GM19099 (cell line): ENCODE data around the gene RBFA.

Source experiments
- POLR2A ChIP-seq: IDR thresholded peaks from 3 replicates; pipeline ENCODE4 v1.6.1; 2011; ENCODE audit warnings: low read depth; ENCODE audit not compliant: insufficient read length; ENCODE audit errors: extremely low read depth

The RBFA gene, protein sequence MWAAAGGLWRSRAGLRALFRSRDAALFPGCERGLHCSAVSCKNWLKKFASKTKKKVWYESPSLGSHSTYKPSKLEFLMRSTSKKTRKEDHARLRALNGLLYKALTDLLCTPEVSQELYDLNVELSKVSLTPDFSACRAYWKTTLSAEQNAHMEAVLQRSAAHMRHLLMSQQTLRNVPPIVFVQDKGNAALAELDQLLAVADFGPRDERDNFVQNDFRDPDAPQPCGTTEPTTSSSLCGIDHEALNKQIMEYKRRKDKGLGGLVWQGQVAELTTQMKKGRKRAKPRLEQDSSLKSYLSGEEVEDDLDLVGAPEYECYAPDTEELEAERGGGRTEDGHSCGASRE

DNA sequence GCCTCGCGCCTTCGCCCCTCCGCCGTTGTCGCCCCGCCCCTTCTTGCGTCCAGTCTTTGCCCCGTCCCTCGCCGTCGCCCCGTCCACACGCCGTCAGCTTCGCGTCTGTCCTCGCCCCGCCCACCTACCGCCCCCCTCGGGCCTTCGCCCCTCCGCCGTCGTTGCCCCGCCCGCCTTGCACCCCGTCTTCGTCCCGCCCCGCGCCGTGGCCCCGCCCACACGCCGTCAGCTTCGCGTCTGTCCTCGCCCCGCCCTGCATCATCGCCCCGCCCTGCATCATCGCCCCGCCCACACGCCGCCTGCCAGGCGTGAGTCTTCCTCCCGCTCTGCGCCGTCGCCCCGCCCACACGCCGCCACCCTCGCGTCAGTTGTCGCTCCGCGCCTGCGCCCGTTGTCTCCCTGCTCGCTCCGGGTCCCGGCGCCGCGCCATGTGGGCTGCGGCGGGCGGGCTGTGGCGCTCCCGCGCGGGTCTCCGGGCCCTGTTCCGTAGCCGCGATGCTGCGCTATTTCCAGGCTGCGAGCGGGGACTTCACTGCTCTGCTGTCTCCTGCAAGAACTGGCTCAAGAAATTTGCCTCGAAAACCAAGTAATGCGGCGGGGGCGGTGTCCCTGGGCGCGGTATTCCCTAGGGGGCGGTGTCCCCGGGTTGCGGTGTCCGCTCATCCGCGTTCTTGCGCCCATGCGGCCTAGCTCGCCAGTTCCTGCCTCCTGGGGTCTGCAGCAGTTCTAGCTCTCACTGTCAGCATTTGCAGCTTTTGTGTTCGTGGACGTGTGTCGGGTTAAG lies at the start of gene RBFA:
RBFA (plus strand) TSS at position 367 of the 784 bp plus-strand sequence; CDS start at position 429, 62 bp downstream.
- TF ChIP-seq POLR2A: peak; percentile 83

DNA sequence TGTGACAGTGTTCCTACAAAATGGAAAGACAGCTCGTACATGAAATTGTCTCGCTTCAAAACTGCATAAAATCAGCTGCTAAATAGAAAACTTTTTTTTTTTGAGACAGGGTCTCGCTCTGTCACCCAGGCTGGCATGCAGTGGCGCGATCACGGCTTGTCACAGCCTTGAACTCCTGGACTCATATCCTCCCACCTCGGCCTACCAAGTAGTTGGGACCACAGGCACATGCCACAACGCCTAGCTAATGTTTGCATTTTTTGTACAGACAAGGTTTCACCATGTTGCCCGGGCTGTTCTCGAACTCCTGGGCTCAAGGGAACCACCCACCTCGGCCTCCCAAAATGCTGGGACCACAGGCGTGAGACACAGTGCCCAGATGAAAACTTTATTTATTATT lies 49.1 kb upstream of the RBFA start:
- TF ChIP-seq POLR2A: no peak

DNA sequence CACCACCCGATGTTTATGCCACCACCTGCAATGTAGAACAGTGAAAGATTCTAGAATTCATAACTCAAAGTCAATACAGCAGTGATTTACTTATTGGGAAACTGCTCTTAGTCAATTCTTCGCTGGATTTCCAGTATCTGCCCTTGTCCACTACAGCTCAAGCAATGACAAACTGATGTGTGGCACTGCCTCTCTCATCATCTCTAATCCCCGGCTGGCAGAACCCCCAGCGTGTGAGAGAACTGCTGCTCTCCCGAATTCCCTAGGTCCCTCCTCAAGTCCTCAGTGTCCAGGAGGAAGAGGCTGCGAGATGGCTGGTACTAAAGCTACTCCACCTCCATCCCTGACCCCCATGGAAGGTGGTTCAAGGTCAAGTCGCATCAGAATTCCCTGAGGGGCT lies 47.5 kb upstream of the RBFA start:
- TF ChIP-seq POLR2A: no peak

DNA sequence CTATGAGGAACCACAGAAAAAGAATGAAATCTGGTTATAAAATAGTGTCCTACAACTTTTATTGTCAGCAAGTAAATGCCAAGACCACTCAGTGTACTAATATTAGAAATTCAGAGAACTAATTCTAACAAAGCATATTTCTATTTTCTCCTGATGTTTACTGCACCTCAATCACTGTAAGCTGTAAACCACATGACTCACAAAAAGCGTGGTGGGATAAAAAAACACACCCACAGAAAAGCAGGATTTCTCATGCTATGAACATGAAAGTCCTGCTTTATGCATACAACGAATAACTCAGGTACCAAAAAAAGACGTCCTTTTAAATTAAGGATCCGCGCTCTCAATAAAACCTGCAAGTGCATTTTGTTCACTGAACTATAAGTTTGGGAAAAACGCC lies 46.7 kb upstream of the RBFA start:
- TF ChIP-seq POLR2A: no peak

DNA sequence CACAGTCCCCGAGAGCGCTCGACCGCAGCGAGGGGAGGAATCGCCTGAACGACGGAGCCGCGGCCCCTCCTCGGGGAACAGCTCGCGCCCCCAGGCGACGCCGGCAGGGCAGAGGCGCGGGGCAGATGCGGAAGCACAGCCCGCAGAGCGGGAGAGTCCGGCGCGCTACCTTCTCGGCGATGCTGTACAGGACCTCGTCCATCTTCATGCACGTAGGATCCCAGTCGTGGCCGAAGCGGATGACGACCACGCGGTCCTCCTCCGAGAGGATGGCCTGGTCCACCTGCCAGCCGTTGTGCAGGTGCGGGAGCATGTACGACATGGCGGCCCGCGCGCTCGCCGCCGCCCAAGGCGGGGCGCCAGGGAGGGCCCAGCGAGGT lies 46.2 kb upstream of the RBFA start:
- no peak for TF ChIP-seq POLR2A

DNA sequence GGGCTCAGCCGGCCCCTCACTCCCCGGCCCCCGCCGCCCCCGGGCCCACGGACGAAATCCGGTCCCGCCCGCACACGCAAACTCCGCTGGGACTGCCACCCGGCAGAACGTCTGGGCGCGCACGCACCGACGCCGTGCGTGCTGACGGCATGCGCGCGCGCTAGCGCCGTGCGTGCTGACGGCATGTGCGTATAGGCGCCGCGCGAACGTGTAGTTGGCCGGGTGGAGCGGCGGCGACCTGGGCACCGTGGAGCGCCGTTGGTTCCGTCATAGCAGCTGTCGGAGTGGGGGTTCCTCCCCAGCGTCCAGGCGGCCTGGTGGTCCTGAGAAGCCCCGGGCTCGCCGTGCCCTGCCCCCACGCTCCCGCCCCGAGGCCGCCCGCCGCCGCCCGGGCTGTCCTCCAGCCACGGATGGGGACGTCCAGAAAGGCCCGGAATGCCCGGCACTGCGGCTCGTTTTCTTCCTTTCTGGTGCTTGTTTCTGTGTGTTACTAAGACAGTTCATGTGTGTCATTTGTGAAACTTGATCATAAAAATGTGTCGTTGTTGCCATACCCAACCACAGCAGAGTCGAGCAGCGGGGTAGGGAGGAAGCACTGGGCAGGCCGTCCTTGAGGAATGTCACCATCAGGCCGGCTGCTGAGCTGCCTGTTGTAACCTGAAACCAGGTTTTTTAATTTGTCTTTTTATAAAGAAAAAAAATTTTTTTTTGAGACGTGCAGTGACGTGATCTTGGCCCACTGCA lies 45.6 kb upstream of the RBFA start, which contains the start of gene TXNL4A:
TXNL4A (minus strand) TSS at position 113 of the 744 bp plus-strand sequence. CDS start 171 bp downstream, outside the sequence.
- TF ChIP-seq POLR2A: peak; percentile 95

DNA sequence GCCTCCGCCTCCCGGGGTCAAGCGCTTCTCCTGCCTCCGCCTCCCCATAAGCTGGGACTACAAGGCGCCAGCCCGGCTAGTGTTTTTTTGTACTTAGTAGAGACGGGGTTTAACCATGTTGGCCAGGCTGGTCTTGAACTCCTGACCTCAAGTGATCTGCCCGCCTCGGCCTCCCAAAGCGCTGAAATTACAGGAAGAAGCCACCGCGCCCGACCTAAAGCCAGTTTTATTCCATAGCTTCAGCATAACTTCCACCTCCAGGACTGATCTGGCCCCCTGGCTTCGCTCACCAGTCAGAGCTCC lies 45.1 kb upstream of the RBFA start:
- TF ChIP-seq POLR2A: no peak

DNA sequence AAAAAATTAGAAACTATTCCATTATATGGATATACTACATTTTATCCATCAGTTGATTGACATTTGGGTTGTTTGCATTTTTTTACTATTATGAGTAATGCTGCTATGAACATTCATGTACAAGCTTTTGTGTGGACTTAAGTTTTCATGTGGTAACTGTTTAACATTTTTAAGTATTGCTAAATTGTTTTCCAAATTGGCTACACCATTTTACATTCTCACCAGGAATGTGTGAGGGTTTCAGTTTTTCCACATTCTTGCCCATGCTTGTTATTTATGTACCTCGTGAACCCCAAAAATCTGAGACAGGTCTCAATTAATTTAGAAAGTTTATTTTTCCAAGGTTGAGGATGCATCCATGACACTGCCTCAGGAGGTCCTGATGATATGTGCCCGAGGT lies 42.7 kb upstream of the RBFA start:
- TF ChIP-seq POLR2A: no peak

DNA sequence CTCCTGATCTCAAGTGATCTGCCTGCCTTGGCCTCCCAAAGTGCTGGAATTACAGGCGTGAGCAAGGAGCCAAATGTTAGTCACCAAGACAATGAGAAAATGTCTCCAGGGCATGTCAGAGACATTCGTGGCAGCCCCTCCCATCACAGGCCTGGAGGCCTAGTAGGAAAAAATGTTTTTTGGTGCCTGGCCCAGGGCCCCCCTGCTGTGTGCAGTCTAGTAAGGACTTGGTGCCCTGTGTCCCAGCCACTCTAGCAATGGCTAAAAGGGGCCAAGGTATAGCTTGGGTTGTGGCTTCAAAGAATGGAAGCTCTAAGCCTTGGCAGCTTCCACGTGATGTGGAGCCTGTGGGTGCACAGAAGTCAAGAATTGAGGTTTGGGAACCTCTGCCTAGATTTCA lies 33.4 kb upstream of the RBFA start:
- no peak for TF ChIP-seq POLR2A

DNA sequence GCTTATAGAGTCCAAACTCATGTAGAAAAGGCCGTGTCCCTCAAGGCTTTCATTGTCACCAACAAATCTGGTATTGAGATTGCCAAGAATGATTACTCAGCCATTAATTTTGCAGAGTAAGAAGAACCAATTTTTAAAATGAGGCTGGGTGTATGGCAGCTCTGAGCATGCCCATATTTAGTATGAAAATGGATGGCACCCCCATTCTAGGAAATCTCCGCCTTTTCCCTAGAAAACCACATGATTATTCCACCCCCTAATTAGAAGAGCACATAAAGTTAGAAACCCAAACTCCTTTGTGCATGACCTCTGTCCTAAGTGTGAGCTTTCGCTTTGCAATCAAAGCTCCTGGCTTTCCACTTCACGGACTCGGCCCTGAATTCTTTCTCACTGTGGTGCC lies 31.8 kb upstream of the RBFA start:
- no peak for TF ChIP-seq POLR2A

DNA sequence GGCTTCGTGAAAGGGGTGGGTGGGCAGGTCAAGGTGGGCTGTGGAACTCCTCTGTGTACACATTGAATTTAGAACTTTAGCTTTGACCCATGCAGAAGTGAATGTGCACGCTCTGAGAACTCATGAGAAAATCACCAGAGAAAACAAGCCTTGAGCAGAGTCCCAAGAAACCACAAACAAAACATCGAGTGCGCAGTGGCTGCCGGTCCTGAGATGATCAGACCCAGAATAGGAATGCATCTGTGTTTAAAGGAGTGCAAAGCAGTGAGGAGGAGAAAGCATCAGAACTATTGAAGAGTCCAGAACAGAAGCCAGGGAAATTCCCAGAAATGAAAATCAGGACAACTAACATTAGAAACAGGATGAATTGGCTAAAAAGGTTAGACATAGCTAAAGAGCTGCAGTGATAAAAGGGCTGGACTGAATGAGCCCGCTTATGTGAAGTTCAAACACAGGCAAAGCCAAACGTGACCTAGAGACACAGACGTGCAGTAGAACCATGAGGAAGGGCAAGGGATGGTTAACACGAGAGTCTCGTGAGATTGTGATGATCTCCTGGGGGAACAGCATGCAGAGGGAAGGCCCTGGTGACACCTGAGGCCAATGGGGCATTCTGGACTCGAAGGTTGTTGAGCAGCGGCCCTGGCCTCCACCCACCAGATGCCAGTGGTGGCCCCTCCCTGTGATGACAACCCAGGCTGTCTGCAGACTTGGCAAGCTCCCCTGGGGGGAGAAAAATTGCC lies 29.5 kb upstream of the RBFA start:
- no peak for TF ChIP-seq POLR2A

DNA sequence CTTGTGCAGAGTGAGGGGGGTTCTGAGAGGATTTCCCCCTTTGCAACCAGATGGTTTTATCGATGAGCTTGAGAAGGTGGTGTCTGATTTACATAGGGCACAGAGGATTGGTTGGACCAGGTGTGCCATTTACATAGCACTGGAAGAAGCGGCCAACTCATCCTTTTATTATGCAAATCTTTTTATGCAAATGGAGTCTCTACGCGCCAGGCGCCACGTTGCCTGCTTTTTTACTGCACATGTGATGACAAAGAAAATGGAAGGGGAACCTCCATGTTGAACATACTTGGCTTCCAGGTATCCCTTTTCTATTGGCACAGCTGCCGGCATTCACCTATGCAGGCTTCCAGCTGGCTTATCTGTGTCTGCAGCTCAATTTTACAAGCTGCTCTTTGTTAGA lies 27.5 kb upstream of the RBFA start:
- TF ChIP-seq POLR2A: no peak

DNA sequence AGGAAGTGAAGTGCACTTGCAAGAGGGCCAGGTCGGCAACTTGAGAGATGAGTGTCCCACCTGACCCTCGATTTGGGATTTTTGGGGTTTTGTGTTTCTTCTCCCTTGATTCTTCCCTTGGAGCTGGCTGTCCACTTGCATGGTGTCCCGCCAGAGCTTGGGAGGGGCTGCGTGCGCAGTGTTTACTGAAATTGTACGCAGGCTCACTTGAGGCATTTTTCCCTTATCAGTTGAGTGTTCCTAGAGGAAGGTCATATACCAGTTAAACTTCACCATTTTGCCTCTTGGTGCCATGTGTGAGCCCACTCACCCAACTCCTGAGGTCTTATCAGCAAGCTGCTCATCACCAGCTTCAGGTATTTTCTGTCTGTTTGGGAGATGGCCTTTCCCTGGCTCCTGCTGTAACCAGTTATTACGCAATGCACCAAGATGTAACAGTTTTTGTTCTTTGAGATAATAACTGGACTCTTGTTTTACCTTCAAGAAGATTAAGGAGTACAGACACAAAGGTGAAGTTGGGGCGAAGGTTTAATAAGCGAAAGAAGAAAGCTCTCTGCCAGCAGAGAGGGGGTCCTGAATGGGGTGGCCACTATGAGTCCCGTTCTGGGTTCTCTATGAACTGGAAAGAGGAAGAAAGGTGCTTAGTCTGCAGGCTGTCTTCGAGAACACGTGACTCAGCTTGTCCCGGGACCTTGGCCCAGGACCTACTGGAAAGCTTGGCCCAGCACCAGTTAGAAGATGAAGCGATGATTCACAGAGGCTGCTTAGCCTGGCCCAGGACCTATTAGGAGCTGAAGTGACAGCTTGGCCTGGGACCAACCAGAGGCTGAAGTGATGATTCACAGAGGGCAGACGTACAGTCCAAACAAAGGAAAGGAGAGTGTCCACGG lies 24.3 kb upstream of the RBFA start:
- no peak for TF ChIP-seq POLR2A

DNA sequence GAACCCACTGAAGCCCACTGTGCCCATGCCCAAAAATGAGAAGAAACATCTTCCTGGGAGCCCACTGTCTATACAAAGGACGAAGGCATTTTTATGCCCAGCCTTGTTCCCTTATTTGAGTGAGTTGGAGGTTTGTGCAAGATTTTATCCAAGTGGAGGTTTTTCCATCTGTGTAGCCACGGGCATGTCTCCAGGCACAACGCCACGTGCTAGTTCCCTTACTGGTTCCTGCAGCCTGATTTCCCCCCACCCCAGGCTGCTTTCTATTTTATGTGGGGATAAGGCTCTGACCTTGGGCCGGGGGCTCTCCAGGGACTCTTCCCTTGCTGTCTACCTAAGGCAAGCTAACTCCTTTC lies 23.7 kb upstream of the RBFA start:
- no peak for TF ChIP-seq POLR2A
